Fibroblast of mammary gland (primary cell): ENCODE data around the gene CRYGA.
A peak's percentile ranks its signal among the peaks of the same experiment; 100 is the strongest.

Experiments
- DNase-seq: peaks from one replicate; pipeline ENCODE4 v3.0.0-alpha.2; 2010; ENCODE audit warnings: low read depth
- H3K4me3 ChIP-seq: 2 replicates; pipeline ENCODE4 v1.5.1; 2011; ENCODE audit warnings: low read depth, mild to moderate bottlenecking, low read length, moderate library complexity; ENCODE audit not compliant: control insufficient read depth
- TF ChIP-seq, protein P1 (sequence below): conservative IDR thresholded peaks from 2 replicates; pipeline ENCODE4 v1.5.1; 2011; ENCODE audit warnings: low read depth, low read length, inconsistent platforms; ENCODE audit not compliant: control insufficient read depth, insufficient read depth

The CRYGA gene

DNA sequence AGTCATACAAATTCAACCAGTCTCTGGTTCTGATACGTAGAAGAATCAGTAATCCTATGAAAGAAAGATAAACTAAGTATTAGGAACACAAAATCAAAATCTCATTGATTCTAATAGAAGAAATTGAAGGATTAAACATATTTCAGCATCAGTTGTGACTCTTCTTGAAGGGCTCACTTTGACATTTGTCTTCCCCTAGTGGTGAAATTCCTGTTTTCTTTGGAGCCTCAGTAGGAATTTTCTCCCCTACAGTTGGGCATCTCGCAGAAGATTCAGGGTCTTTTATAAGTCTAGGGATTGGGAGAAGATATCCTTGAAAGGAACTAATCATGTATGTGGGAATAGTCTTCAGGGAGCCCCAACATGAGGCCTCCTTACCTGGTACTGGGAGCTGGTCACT lies 14.6 kb downstream of the CRYGA start:
- TF ChIP-seq, protein P1, sequence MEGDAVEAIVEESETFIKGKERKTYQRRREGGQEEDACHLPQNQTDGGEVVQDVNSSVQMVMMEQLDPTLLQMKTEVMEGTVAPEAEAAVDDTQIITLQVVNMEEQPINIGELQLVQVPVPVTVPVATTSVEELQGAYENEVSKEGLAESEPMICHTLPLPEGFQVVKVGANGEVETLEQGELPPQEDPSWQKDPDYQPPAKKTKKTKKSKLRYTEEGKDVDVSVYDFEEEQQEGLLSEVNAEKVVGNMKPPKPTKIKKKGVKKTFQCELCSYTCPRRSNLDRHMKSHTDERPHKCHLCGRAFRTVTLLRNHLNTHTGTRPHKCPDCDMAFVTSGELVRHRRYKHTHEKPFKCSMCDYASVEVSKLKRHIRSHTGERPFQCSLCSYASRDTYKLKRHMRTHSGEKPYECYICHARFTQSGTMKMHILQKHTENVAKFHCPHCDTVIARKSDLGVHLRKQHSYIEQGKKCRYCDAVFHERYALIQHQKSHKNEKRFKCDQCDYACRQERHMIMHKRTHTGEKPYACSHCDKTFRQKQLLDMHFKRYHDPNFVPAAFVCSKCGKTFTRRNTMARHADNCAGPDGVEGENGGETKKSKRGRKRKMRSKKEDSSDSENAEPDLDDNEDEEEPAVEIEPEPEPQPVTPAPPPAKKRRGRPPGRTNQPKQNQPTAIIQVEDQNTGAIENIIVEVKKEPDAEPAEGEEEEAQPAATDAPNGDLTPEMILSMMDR: peak; percentile 19
- H3K4me3 ChIP-seq: no peak overlapping the region
- no peak for DNase-seq

DNA sequence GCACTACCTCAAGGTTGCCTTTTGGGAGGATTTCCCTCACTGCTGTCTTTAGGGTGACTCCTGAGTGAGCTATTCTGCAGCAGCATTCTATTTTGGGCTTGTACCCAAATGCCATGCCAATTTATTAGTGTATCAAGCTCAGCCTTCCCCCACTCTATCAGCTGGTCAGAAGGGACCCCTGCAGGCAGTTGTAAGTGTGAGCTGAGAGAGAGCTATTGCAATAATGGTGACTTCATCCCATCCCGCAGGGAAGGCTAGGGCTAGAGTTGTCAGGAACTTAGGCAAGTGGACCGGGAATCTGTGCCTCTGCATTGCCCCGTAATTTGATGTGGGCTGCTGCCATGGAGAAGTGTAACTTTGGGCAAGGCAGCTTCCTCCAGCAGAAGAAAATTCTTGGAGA lies 15.6 kb downstream of the CRYGA start:
- no peak overlapping the region for H3K4me3 ChIP-seq
- TF ChIP-seq, protein P1: no peak
- DNase-seq: no peak

DNA sequence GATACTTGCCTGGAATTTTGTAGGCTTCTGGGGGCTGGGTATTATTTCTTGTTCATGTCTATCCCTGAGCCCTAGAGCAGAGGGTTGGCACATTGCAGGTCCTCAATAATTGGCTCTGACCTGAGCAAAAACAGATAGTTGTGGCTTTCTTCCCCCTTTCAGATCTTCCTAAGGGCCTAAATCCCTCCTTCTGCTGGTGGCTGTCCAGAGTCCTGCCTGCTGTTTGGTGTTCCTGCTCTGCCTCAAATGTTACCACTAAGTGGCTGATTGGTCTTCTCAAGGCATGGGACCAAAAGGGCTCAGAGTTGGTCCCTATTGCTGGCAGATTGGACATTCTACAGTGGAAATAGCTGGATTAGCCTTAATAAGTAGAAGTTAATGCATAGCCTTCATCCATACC lies 16.4 kb downstream of the CRYGA start:
- DNase-seq: no peak
- TF ChIP-seq, protein P1: no peak
- H3K4me3 ChIP-seq: no peak overlapping the region

DNA sequence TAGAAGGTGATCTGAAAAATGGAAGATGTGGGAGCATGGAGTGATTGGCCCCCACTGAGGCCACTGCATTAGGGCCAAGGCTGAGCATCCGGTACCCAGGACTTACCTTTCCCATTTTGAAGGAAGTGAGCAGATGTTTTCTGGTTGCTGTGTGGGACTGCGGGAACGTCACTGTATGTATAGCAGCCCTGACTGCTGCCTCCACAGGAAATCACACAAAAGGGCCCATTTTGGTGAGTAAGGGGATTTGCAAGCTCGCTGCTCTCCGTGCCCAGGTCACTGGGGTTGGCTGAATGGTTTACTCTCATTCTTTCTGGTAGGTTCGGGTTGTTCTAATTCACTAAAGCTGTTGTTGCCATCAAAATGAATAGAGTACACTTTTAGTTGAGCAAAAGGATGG lies 17.4 kb downstream of the CRYGA start, which contains the start of gene CRYGB:
TSS of gene CRYGB (minus strand) at position 153 of the 400 bp plus-strand sequence. CDS start at position 115, 38 bp downstream.
- H3K4me3 ChIP-seq: no peak within 1 kb of the TSS
- no peak for DNase-seq
- TF ChIP-seq, protein P1: no peak

DNA sequence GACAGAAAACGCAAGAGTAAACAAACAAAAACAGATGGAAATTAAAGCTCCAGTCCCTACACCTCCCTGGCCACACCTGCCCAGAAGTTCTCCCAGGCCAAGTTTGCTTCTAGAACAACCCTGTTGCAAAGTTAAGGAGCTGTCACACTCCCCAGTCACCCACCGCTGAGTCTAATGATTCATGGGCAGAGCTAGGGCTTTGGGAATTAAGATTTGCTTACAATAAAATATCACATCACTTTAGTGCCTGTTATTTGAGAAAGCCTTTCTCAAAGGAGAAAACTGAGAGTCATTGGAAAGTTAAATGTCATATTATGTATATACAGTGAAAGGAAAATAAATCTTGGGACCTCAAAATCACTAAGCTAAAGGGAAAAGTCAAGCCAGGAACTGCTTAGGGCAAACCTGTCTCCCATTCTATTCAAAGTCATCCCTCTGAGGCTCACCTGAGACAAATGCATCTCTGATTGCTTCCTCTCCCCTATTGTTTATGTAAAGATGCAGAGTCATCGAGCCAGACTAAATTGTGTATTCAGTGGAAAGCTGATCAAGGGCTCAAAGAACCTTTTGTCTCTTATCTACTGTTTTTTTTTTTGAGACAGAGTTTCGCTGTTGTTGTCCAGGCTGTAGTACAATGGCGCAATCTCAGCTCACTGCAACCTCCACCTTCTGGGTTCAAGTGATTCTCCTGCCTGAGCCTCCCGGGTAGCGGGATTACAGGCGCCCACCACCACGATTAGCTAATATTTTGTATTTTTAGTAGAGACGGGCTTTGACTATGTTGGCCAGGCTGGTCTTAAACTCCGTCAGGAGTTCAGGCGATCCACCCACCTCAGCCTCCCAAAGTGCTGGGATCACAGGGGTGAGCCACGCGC lies 20.2 kb downstream of the CRYGA start:
- TF ChIP-seq, protein P1: no peak
- H3K4me3 ChIP-seq: no peak overlapping the region
- no peak for DNase-seq

DNA sequence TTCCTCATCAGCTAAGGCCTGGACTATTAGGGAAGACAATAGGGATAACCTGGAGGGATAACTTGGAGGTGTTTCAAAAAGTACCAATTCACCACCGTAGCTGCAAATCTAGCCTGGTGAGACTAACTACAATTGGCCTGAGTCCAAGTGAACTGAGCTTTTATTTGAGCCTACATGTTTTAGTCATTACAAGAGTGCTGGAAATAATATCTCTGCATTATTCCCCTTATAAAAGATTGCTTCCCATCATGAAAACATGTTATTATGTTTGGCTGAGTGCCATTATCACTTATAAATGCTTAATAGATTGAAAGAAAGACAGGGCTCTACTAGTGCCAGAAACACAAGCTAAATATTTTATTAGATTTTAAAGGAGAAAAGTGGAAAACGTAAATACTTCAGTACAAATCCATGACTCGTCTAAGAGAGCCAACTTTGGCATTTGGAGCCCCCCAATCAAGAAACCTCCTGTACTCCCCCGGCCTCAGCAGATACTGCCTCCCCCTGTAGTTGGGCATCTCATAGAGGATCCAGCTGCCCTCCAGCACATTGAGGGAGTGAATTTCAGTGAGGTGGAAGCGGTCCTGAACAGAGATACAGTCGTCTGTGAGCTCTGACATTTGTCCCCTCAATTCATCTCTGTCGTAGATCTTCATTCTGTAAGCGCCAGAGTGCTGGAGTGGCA lies 21.0 kb downstream of the CRYGA start:
- peak; percentile 12 for DNase-seq
- H3K4me3 ChIP-seq: no peak overlapping the region
- TF ChIP-seq, protein P1: no peak
